Neural cell (in vitro differentiated cells): ENCODE measurements around the gene MAD2L2. TPM values are rescaled to one million over a fixed set of nuclear protein-coding genes. Genes with fewer than 3 reads are reported as not detected.

Experiments
- H2AFZ ChIP-seq: fragments of 200-600, 300-800 bp; sonication (generic), shearing (Covaris generic); 2 replicates; pipeline ENCODE4 v1.6.0; 2014; ENCODE audit warnings: low read depth, mild to moderate bottlenecking, antibody characterized with exemption, low read length, moderate library complexity
- H3F3A ChIP-seq: fragments of 200-600 bp; shearing (Covaris generic); 2 replicates; pipeline ENCODE4 v1.6.1; 2016; ENCODE audit warnings: mild to moderate bottlenecking, moderate library complexity, mixed read lengths, antibody characterized with exemption, low read length; ENCODE audit not compliant: insufficient read depth, poor library complexity, severe bottlenecking
- H3K27ac ChIP-seq: fragments of 200-600, 300-800 bp; sonication (generic), shearing (Covaris generic); 2 replicates; pipeline ENCODE4 v1.5.1; 2014; ENCODE audit warnings: mild to moderate bottlenecking, low read length, moderate library complexity
- H3K27me3 ChIP-seq: fragments of 300-800, 200-600 bp; sonication (generic), shearing (Covaris generic); 2 replicates; pipeline ENCODE4 v1.6.0; 2014; ENCODE audit warnings: mild to moderate bottlenecking, low read depth, low read length, moderate library complexity; ENCODE audit not compliant: insufficient read depth
- H3K36me3 ChIP-seq: fragments of 300-800, 200-600 bp; sonication (generic), shearing (Covaris generic); 2 replicates; pipeline ENCODE4 v1.5.1; 2014; ENCODE audit warnings: mild to moderate bottlenecking, antibody characterized with exemption, low read length, moderate library complexity; ENCODE audit not compliant: insufficient read depth
- H3K4me2 ChIP-seq: fragments of 300-800, 200-600 bp; sonication (generic), shearing (Covaris generic); 2 replicates; pipeline ENCODE4 v1.6.0; 2014; ENCODE audit warnings: mild to moderate bottlenecking, low read length
- H3K4me3 ChIP-seq: fragments of 300-800, 200-600 bp; sonication (generic), shearing (Covaris generic); 2 replicates; pipeline ENCODE4 v1.5.1; 2014; ENCODE audit warnings: mild to moderate bottlenecking, low read length, moderate library complexity
- H3K79me2 ChIP-seq: fragments of 200-600 bp; shearing (Covaris generic); replicated peaks from 2 replicates; pipeline ENCODE4 v1.6.0; 2014; ENCODE audit warnings: mild to moderate bottlenecking, low read length, moderate library complexity; ENCODE audit not compliant: insufficient read depth
- H3K9ac ChIP-seq: fragments of 300-800, 200-600 bp; sonication (generic), shearing (Covaris generic); 2 replicates; pipeline ENCODE4 v1.6.1; 2016; ENCODE audit warnings: mild to moderate bottlenecking, low read length, mixed read lengths
- H3K9me2 ChIP-seq: fragments of 200-600 bp; shearing (Covaris generic); 2 replicates; pipeline ENCODE4 v1.6.1; 2016; ENCODE audit warnings: mild to moderate bottlenecking, low read length, mixed read lengths; ENCODE audit not compliant: insufficient read depth
- H3K9me3 ChIP-seq: fragments of 200-600, 300-800 bp; sonication (generic), shearing (Covaris generic); 2 replicates; pipeline ENCODE4 v1.6.1; 2016; ENCODE audit warnings: mild to moderate bottlenecking, mixed run types, low read length, moderate library complexity, mixed read lengths
- H4K20me1 ChIP-seq: fragments of 200-600 bp; shearing (Covaris generic); 2 replicates; pipeline ENCODE4 v1.6.1; 2016; ENCODE audit warnings: mild to moderate bottlenecking, mixed run types; ENCODE audit not compliant: insufficient read depth
- EP300 ChIP-seq: fragments of 450-650 bp; conservative IDR thresholded peaks from 2 replicates; pipeline ENCODE4 v1.6.1; 2014; ENCODE audit warnings: antibody characterized with exemption, mild to moderate bottlenecking, moderate library complexity; ENCODE audit not compliant: poor library complexity, severe bottlenecking
- EZH2 ChIP-seq: fragments of 200-600, 300-800 bp; shearing (Covaris generic), sonication (generic); IDR thresholded peaks from 2 replicates; pipeline ENCODE4 v1.6.1; 2014; ENCODE audit warnings: antibody characterized with exemption, low read length, borderline replicate concordance, mild to moderate bottlenecking; ENCODE audit not compliant: insufficient read depth, poor library complexity, severe bottlenecking
- MXI1 ChIP-seq: fragments of 450-650 bp; conservative IDR thresholded peaks from 2 replicates; pipeline ENCODE4 v1.6.1; 2014; ENCODE audit warnings: antibody characterized with exemption, mild to moderate bottlenecking; ENCODE audit not compliant: poor library complexity, severe bottlenecking
- POLR2AphosphoS5 ChIP-seq: IDR thresholded peaks from 2 replicates; pipeline ENCODE4 v1.6.1; 2012
- RAD21 ChIP-seq: fragments of 450-650 bp; conservative IDR thresholded peaks from 2 replicates; pipeline ENCODE4 v1.6.1; 2014; ENCODE audit warnings: antibody characterized with exemption, mild to moderate bottlenecking, moderate library complexity
- SMC3 ChIP-seq: fragments of 450-650 bp; conservative IDR thresholded peaks from 2 replicates; pipeline ENCODE4 v1.6.1; 2014; ENCODE audit warnings: antibody characterized with exemption, mild to moderate bottlenecking, moderate library complexity; ENCODE audit not compliant: poor library complexity
- TAF1 ChIP-seq: IDR thresholded peaks from 2 replicates; pipeline ENCODE4 v1.6.1; 2012; ENCODE audit warnings: low read depth
- polyA plus RNA-seq: library from polyadenylated mRNA; depleted of rRNA; stranded (reverse); fragments of >200 nt; gene quantifications from 2 replicates; pipeline ENCODE4 v1.2.3, GENCODE V29; 2014
- TF ChIP-seq, protein P1 (sequence below): IDR thresholded peaks from 2 replicates; pipeline ENCODE4 v1.6.1; 2012; ENCODE audit warnings: borderline replicate concordance
- TF ChIP-seq, protein P2 (sequence below): fragments of 450-650 bp; IDR thresholded peaks from 2 replicates; pipeline ENCODE4 v1.5.1; 2014; ENCODE audit warnings: antibody characterized with exemption, mild to moderate bottlenecking, moderate library complexity; ENCODE audit not compliant: poor library complexity, severe bottlenecking

MAD2L2 gene
- polyA plus RNA-seq, 1 donor from 2014 or later: 182 TPM

DNA sequence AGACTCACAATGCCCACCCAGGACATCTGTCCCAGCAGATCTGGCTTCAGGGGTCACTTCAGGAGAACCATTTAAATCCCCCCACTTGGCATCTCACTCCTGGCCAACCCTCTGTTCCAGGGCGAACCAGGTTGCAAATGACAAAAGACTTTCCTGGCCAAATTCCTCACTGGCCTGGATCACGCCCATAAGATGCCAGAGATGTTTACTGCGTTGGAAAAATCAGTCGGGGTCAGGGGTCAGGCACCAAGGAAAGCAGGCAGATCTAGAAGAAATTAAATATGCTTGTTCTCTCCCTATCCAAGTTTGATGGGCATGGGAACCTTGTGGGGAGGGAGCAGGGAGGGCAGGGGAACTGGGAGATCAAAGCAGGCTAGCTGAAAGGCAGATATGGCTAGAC, 40.4 kb upstream of the MAD2L2 start:
- H3K27ac ChIP-seq: no peak overlapping the region
- H3F3A ChIP-seq: no peaks in the 10 kb centered on the region
- no peak overlapping the region for H3K4me3 ChIP-seq
- H3K79me2 ChIP-seq: no peaks in the 10 kb centered on the region
- TF ChIP-seq, protein P1, sequence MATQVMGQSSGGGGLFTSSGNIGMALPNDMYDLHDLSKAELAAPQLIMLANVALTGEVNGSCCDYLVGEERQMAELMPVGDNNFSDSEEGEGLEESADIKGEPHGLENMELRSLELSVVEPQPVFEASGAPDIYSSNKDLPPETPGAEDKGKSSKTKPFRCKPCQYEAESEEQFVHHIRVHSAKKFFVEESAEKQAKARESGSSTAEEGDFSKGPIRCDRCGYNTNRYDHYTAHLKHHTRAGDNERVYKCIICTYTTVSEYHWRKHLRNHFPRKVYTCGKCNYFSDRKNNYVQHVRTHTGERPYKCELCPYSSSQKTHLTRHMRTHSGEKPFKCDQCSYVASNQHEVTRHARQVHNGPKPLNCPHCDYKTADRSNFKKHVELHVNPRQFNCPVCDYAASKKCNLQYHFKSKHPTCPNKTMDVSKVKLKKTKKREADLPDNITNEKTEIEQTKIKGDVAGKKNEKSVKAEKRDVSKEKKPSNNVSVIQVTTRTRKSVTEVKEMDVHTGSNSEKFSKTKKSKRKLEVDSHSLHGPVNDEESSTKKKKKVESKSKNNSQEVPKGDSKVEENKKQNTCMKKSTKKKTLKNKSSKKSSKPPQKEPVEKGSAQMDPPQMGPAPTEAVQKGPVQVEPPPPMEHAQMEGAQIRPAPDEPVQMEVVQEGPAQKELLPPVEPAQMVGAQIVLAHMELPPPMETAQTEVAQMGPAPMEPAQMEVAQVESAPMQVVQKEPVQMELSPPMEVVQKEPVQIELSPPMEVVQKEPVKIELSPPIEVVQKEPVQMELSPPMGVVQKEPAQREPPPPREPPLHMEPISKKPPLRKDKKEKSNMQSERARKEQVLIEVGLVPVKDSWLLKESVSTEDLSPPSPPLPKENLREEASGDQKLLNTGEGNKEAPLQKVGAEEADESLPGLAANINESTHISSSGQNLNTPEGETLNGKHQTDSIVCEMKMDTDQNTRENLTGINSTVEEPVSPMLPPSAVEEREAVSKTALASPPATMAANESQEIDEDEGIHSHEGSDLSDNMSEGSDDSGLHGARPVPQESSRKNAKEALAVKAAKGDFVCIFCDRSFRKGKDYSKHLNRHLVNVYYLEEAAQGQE: no peak
- TF ChIP-seq SMC3 (no peak), MXI1 (no peak), RAD21 (no peak), POLR2AphosphoS5 (no peak), TAF1 (no peak), EP300 (no peak), EZH2 (no peak)
- TF ChIP-seq, protein P2, sequence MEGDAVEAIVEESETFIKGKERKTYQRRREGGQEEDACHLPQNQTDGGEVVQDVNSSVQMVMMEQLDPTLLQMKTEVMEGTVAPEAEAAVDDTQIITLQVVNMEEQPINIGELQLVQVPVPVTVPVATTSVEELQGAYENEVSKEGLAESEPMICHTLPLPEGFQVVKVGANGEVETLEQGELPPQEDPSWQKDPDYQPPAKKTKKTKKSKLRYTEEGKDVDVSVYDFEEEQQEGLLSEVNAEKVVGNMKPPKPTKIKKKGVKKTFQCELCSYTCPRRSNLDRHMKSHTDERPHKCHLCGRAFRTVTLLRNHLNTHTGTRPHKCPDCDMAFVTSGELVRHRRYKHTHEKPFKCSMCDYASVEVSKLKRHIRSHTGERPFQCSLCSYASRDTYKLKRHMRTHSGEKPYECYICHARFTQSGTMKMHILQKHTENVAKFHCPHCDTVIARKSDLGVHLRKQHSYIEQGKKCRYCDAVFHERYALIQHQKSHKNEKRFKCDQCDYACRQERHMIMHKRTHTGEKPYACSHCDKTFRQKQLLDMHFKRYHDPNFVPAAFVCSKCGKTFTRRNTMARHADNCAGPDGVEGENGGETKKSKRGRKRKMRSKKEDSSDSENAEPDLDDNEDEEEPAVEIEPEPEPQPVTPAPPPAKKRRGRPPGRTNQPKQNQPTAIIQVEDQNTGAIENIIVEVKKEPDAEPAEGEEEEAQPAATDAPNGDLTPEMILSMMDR: no peak
- no peaks in the 10 kb centered on the region for H3K9me2 ChIP-seq
- H2AFZ ChIP-seq: no peak overlapping the region
- no peaks in the 10 kb centered on the region for H3K9me3 ChIP-seq
- H4K20me1 ChIP-seq: no peaks in the 10 kb centered on the region
- no peak overlapping the region for H3K4me2 ChIP-seq
- H3K9ac ChIP-seq: no peak overlapping the region
- H3K36me3 ChIP-seq: no peaks in the 10 kb centered on the region
- no peaks in the 10 kb centered on the region for H3K27me3 ChIP-seq

DNA sequence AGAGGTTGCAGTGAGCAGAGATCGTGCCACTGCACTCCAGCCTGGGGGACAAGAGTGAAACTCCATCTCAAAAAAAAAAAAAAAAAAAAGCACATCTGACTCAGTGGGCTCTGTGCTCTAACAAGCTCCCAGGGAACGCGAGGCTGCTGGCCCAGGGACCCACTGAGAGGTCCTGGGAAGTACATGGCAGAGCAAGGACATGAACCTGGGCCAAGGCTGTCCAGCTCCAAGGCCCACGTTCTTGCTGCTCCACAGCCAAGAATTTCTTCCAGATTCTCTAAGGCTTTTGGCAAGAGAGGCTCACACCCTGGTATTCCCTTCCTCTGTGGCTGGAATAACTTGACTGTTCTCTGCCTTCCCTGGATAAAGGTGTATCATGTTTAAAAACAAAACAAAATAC, 39.6 kb upstream of the MAD2L2 start:
- Histone ChIP-seq H2AFZ (no peak overlapping the region), H3K27me3 (no peaks in the 10 kb centered on the region), H3K27ac (no peak overlapping the region)

DNA sequence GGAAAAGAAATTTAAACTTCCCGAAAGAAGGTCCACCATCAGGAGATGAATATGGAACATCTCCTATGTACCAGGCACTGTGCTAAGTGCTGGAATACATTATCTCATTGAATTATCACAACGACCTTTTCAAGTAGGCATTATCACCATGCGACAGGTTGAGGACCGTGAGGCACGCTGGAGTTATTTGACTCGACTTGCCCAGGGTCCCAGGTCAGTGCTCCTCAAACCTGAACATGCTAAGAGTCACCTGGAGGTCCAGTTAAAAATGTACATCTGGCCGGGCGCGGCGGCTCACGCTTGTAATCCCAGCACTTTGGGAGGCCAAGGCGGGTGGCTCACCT, 39.1 kb upstream of the MAD2L2 start:
- no peak overlapping the region for H3K4me2 ChIP-seq
- no peaks in the 10 kb centered on the region for H3K9me3 ChIP-seq
- H3K79me2 ChIP-seq: no peaks in the 10 kb centered on the region
- H4K20me1 ChIP-seq: no peaks in the 10 kb centered on the region
- no peak overlapping the region for H3K4me3 ChIP-seq
- no peak overlapping the region for H3K27ac ChIP-seq
- no peaks in the 10 kb centered on the region for H3K36me3 ChIP-seq
- H3K27me3 ChIP-seq: no peaks in the 10 kb centered on the region
- no peak overlapping the region for H3K9ac ChIP-seq
- no peak for TF ChIP-seq TAF1
- TF ChIP-seq, protein P2: no peak
- no peak for TF ChIP-seq EZH2
- no peak for TF ChIP-seq POLR2AphosphoS5
- TF ChIP-seq EP300: no peak
- TF ChIP-seq SMC3: peak; percentile 3
- TF ChIP-seq RAD21: no peak
- TF ChIP-seq, protein P1: no peak
- no peak for TF ChIP-seq MXI1
- H3F3A ChIP-seq: no peaks in the 10 kb centered on the region
- H3K9me2 ChIP-seq: no peaks in the 10 kb centered on the region
- no peak overlapping the region for H2AFZ ChIP-seq

More for the DNA sequence above, 39.6 kb upstream of the MAD2L2 start:
- Histone ChIP-seq H3K4me2 (no peak overlapping the region), H3K4me3 (no peak overlapping the region), H4K20me1 (no peaks in the 10 kb centered on the region), H3K9ac (no peak overlapping the region), H3K36me3 (no peaks in the 10 kb centered on the region), H3K79me2 (no peaks in the 10 kb centered on the region), H3K9me2 (no peaks in the 10 kb centered on the region), H3K9me3 (no peaks in the 10 kb centered on the region), H3F3A (no peaks in the 10 kb centered on the region)
- TF ChIP-seq TAF1: no peak
- TF ChIP-seq MXI1: no peak
- no peak for TF ChIP-seq POLR2AphosphoS5
